HG02610 (cell line): ENCODE data around the gene GAS6.

Source experiments
- ATAC-seq: cut with Tn5 transposase; IDR thresholded peaks from one replicate; pipeline ENCODE4 v1.9.1; 2021; ENCODE audit warnings: mild to moderate bottlenecking, moderate library complexity; ENCODE audit not compliant: unreplicated experiment

Gene GAS6

DNA sequence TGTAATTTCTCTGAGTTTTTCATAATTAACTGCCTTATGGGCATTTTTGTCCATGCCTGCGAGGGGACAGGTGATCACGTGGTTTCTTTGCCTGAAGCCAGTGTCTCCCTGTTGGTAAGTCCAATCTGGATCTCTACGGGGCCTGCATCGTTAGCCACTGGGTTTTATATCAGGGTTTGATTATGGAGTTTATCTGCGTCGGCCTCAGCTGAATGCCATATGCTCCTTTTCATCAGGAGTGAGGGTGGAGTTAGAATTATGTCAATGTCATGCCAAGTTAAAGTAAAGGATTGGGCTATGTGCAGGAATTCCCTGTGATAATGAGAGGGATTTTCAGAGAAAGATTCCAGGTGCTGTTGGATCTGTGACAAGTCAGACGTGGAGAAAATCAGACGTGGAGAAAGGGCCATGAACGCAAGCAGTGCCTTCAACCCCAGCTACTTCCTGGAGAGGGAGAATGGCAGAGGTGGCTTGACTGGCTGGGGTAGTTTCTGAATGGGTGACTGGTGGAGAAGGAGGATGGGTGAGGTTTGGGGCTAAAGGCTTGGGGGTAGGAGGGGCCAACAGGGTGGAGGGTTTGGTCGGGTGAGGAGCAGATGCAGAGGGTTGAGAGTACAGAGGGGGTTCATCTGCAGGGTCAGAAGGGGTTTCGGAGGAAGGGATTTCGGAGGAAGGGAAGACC is 80.5 kb downstream of the GAS6 start:
- ATAC-seq: no peak

DNA sequence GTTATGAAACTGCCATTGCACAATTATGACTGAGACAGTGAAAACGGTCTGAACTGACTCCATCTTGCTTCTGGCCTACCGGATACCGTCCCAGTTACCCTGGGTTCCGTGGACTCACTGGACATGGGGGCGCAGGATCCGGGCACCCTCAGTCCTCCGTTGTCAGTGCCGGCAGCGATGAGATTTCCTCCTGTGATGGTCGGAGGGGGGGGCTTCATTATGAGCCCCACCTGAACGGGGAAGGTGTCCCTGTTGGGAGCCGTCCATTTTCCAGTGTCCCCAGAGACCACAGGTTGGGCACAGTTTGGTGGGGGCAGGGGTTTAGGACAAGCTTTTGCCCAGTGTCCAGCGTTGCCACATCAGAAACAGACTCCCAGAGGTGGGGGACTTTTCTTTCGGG is 81.4 kb downstream of the GAS6 start:
- no peak for ATAC-seq

DNA sequence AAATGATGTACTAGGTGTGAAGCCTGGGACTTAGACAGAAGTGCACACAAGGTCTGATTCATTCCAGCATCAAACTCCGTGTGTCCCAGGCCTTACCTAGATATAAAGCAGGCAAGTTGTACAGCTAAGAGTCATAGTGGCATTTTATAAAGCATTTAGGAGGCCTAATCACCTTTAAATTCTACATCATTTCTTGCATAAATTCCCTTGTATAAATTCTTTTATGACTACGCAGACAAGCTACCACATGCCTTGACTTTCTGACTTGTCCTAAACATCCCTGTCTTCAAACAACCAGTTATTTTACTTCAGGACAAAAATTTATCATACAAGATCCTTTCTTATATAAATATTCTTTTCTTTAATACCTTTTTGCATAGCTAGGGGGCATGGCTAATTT is 82.3 kb downstream of the GAS6 start:
- ATAC-seq: no peak

DNA sequence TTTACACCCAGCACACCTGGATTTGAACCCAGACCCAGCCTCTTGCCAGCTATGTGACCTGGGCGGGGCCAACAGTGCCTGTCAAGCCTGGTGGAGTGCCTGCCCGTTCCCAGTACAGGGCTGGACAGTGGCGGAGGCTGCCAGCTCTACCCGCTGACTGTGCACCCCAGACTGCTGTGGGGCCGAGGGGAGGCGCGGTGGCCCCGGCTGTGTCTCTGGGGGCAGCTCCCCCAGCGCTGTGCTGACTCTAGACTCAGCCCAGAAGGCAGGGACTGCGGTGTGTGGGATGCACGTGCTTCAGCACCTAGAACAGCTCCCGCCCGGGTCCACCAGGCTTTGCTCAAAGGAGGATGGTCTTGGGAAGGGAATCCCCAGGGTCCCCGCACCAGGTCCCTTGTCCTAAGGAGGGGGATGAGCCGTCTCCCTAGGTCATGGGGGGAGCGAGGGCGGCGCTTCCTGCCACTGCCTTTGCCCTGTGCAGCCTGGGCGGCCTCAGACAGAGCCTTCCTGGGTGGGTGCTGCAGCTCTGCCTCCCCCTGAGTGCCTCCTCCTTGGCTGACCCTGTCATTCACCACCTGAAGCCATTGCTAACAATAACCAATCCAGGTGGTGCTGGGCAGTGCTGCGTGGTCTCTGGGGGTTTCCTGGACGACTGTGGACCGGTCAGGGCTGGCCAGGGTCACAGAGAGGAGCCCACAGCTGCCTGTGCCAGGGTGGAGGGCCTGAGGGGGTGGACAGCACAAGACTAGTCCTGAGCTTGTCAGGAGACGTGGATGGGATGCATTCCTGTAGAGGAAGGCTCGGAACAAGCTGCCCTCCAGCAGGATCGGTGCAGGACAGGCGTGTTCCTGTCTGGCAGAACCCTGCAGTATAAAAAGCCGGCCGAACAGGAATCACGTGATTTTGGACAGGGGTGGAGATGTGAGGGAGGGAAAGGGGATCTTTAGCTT is 86.3 kb downstream of the GAS6 start:
- no peak for ATAC-seq

DNA sequence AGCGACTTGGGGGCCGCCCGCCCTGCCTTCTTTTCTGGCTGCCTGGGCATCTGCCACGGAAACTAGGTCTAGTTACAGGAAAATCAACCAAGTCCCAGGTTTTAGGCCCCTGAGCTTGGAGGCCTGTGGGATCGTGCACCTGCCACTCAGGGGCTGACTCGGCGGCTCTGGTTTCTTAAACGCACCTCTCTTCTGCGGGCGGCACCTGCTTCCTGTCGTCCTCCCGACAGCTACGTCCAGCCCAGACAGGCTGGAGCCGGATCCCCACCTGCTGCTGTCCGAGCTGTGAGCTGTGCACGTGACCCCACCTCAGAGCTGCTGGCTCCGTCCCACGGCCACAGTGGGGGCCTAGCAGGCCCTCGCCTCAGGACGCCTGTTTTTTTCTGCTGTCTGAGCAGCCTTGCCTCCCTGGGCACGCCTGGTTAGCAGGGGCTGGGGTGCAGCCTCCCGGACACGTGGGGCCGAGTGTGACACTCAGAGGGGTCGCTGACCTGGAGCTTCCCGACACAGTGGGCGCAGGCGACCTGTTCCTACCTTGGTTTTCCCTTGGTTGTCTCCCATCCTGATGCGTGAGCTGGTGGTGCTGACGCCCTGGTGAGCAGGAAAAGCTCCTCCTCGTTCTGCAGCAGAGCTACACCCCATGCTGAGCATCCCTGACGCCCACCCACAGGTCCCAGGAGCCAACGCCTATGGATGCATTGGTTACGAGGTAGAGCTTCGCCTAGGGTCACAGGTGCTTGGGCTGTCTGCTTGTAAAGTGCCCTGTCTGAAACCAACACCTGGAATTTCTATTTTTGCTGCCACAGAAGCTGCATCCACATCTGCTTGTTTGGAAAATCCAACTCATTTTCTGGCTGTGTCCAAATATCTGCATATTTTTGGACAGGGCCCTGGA is 87.4 kb downstream of the GAS6 start:
- ATAC-seq: no peak

DNA sequence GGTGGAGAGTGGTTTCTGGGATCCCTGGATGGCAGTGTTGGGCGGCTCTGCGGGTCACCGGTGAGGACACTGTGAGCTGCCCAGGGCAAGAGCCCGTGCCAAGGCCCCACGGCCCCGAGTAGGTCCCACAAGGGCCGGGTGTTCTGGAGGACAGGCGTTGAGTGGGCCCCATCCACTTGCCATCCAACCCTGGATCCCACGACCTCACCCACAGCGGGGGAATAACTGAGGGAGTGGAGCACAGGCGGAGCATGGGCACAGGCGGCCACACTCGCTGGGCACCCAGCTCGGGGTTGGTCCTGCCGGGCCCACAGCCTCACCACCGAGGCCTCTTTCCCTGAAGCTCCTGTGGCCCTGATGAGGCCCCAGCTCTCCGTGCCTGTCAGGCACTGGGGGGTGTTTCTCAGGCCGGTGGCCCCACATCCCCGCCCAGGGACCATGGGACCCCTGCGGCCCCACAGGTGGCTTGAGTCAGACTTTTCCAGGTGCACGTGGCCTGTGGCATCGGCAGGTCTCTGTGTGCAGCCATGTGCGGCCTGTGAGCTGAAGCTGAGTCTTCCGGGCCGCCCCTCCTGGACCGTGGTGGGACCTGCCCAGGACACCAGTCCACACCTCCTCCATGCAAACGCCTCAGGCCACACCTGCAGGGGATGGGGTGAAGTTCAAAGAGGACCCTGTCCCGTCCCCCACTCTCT is 88.3 kb downstream of the GAS6 start:
- ATAC-seq: no peak

DNA sequence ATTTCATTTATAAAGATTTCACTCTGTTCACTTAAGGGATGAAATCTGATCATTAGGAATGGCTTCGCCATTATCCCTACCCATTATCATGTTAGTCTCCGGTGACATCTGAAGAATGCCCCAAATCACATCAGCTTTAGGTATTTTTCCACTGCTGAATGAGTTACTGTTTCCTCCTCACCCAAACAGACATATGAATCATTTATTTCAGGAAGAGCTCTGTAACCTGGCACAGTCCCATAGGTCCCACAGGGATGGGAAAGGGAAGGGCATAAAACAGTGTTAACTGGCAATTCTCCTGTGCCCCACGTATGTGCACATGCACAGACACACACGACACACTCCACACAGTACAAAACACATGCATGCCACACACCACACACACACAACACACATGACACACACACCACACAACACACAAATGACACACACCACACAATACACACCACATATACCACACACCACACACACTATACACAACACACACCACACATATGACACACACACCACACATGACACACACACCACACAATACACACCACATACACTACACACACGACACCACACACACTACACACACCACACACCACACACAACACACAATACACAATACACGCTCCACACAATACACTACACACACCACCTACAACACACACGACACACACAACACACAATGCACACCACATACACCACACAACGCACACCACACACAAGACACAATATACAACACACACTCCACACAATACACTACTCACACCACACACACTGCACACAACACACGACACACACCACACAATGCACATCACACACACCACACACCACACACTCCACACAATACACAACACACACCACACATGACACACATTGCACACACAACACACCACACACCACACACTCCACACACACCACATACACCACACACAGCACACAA is 89.4 kb downstream of the GAS6 start:
- ATAC-seq: no peak

DNA sequence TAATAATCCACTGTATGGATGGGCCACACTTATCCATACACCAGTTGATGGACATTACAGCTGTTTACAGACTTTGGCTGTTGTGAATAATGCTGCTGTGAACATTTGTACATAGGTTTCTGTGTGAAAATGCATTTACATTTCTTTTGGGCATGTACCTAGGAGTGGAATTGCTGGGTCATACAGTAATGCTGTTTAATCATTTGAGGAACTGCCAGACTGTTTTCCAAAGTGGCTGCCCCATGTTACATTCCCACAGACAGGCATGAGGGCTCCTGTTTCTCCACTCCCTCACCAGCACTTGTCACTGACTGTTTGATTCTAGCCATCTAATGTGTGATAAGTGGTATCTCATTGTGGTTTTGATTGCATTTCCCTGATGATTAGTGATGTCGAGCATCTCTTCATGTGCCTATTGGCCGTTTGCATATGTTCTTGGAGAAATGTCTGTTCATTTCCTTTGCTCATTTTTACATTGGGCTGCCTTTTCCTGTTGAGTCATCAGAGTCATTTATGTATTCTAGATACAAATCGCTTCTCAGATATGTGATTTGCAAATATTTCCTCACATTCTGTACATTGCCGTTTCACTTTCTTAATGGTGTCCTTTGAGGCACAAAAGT is 92.1 kb downstream of the GAS6 start:
- no peak for ATAC-seq

DNA sequence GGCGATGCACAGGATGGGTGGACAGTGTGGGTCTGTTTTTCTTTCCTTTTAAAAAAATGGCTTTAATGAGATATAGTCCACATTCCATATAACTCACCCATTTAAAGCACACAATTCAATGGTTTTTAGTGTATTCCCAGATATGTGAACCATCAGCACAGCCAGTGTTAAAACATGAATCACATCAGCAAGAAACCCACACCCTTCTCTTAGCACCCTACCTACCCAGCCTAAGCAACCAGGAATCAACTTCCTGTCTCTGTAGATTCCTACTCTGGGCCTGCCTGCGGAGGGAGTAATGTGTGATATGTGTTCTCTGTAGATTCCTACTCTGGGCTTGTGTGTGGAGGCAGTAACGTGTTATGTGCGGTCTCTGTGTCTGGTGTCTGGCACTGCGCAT is 92.9 kb downstream of the GAS6 start:
- ATAC-seq: no peak
